Left ventricle myocardium inferior (tissue), 1 donor: ENCODE data around the gene ANXA5. TPM values are rescaled to one million over a fixed set of nuclear protein-coding genes. Genes with fewer than 3 reads are reported as not detected.

Experiments
- DNase-seq: peaks from one replicate; pipeline ENCODE4 v3.0.0-alpha.2; 2020
- H3K27ac ChIP-seq: fragments of 200-600 bp; replicated peaks from 2 replicates; pipeline ENCODE4 v1.8.0; 2021
- H3K27me3 ChIP-seq: fragments of 200-600 bp; 2 replicates; pipeline ENCODE4 v1.8.0; 2021; ENCODE audit warnings: low read depth
- H3K36me3 ChIP-seq: fragments of 200-600 bp; 2 replicates; pipeline ENCODE4 v1.8.0; 2021
- H3K4me1 ChIP-seq: fragments of 200-600 bp; 2 replicates; pipeline ENCODE4 v1.8.0; 2021
- H3K4me3 ChIP-seq: fragments of 200-600 bp; 2 replicates; pipeline ENCODE4 v1.8.0; 2021; ENCODE audit warnings: mild to moderate bottlenecking, moderate library complexity
- H3K9me3 ChIP-seq: fragments of 200-600 bp; replicated peaks from 2 replicates; pipeline ENCODE4 v1.8.0; 2021
- CTCF ChIP-seq: fragments of 200-600 bp; IDR thresholded peaks from 2 replicates; pipeline ENCODE4 v1.8.0; 2021; ENCODE audit warnings: antibody characterized with exemption, mild to moderate bottlenecking, borderline replicate concordance
- intact Hi-C: fragments of 100-400 bp; cut with micrococcal nuclease; formaldehyde crosslinking; loops from one replicate; pipeline ENCODE4 v1.11.0; 2022
- total RNA-seq: library from RNA; stranded (reverse); fragmentation: NEBNext Ultra II Directional; extraction: Animal tissue kit (Norgen Biotek cat#: 25700); gene quantifications from one replicate; pipeline ENCODE4 v1.2.1, GENCODE V29; 2021
- donor health status: DM: no; HTN: yes; CAD: no; lungs with severe emphysema.

ANXA5 gene
- total RNA-seq, 1 donor from 2014 or later: 99.7 TPM

DNA sequence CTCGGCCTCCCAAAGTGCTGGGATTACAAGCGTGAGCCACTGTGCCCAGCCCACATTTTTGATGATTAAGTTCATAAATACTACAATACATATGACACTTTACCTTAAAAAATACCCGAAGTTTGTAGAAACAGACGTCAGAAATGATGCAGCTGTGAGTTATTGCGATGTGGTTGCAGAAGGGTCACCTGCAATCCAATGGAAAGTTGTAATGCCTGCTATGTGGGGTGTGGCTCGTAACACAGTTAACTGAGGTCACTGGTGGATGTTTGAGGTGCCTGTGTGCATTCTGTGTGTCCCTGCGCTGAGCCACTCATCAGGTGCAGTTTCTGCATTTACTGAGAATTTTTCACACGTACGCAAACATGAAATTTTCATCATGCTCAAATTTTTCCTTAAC is 64.1 kb downstream of the ANXA5 start:
- intact Hi-C loops: no loop called here
- Histone ChIP-seq H3K4me3 (no peak overlapping the region), H3K27ac (no peak overlapping the region), H3K27me3 (no peaks in the 10 kb centered on the region), H3K9me3 (no peaks in the 10 kb centered on the region), H3K4me1 (no peaks in the 10 kb centered on the region), H3K36me3 (no peaks in the 10 kb centered on the region)
- no peak for TF ChIP-seq CTCF
- no peak for DNase-seq

Other genes starting within 250 kb of the ANXA5 start
- not detected for gene SMIM43, start 68.2 kb upstream of the ANXA5 start, total RNA-seq
- 10.4 TPM for gene EXOSC9, start 104.3 kb upstream of the ANXA5 start, total RNA-seq
- gene CCNA2, start 126.9 kb upstream of the ANXA5 start, total RNA-seq: 0.52 TPM
- 6.0 TPM for gene BBS7, start 173.5 kb upstream of the ANXA5 start, total RNA-seq